Activated naive CD8-positive, alpha-beta T cell treated with anti-CD3 and anti-CD28 coated beads for 36 hours (primary cell): ENCODE measurements around the gene SH3GLB1. TPM values are rescaled to one million over a fixed set of nuclear protein-coding genes. Genes with fewer than 3 reads are reported as not detected.

Source experiments
- DNase-seq: peaks from one replicate; pipeline ENCODE4 v3.0.0; 2021
- H3K27ac Mint-ChIP-seq: one replicate; pipeline ENCODE4 v1.8.0; 2022; ENCODE audit warnings: mild to moderate bottlenecking, moderate library complexity, mixed read lengths
- H3K27me3 Mint-ChIP-seq: one replicate; pipeline ENCODE4 v1.8.0; 2022; ENCODE audit warnings: mild to moderate bottlenecking, mixed read lengths
- H3K36me3 Mint-ChIP-seq: one replicate; pipeline ENCODE4 v1.8.0; 2021; ENCODE audit warnings: mild to moderate bottlenecking, mixed read lengths
- H3K4me1 Mint-ChIP-seq: one replicate; pipeline ENCODE4 v1.8.0; 2021; ENCODE audit warnings: mixed read lengths
- H3K4me3 Mint-ChIP-seq: one replicate; pipeline ENCODE4 v1.8.0; 2022; ENCODE audit warnings: mild to moderate bottlenecking, moderate library complexity, mixed read lengths
- H3K9me3 Mint-ChIP-seq: one replicate; pipeline ENCODE4 v1.8.0; 2022; ENCODE audit warnings: mixed read lengths
- total RNA-seq, 2 experiments: library from RNA; stranded (reverse); gene quantifications; one replicate each; pipeline ENCODE4 v1.2.3, GENCODE V29; 2021

SH3GLB1 gene
- total RNA-seq, 2 experiments from 2014 or later: 49.7 to 52.7 TPM

GRCh38 chr1:86712088-86712860 is 7.9 kb downstream of the SH3GLB1 start:
- H3K27me3 Mint-ChIP-seq: no peaks in the 10 kb centered on the region
- H3K36me3 Mint-ChIP-seq: peaks cover 10% of the 10 kb centered on the region
- H3K9me3 Mint-ChIP-seq: no peaks in the 10 kb centered on the region
- no peak for DNase-seq
- H3K4me1 Mint-ChIP-seq: peaks cover 39% of the 10 kb centered on the region
- no peak overlapping the region for H3K27ac Mint-ChIP-seq
- H3K4me3 Mint-ChIP-seq: no peak overlapping the region

GRCh38 chr1:86713477-86713876 is 9.1 kb downstream of the SH3GLB1 start:
- no peak overlapping the region for H3K27ac Mint-ChIP-seq
- no peak overlapping the region for H3K4me3 Mint-ChIP-seq
- peaks cover 33% of the 10 kb centered on the region for H3K4me1 Mint-ChIP-seq

GRCh38 chr1:86714159-86714558 is 9.8 kb downstream of the SH3GLB1 start:
- H3K36me3 Mint-ChIP-seq: peaks cover 9% of the 10 kb centered on the region
- no peak for DNase-seq
- H3K9me3 Mint-ChIP-seq: no peaks in the 10 kb centered on the region
- no peaks in the 10 kb centered on the region for H3K27me3 Mint-ChIP-seq
- no peak overlapping the region for H3K4me3 Mint-ChIP-seq
- H3K4me1 Mint-ChIP-seq: peaks cover 30% of the 10 kb centered on the region
- H3K27ac Mint-ChIP-seq: peak overlapping the region; percentile 39

More at GRCh38 chr1:86713477-86713876, 9.1 kb downstream of the SH3GLB1 start:
- H3K36me3 Mint-ChIP-seq: peaks cover 5% of the 10 kb centered on the region
- H3K9me3 Mint-ChIP-seq: no peaks in the 10 kb centered on the region
- H3K27me3 Mint-ChIP-seq: no peaks in the 10 kb centered on the region
- DNase-seq: no peak

- H3K27ac Mint-ChIP-seq: peak overlapping the region; percentile 39
- no peak for DNase-seq
- H3K4me3 Mint-ChIP-seq: no peak overlapping the region
- peaks cover 27% of the 10 kb centered on the region for H3K4me1 Mint-ChIP-seq
- H3K9me3 Mint-ChIP-seq: no peaks in the 10 kb centered on the region
- no peaks in the 10 kb centered on the region for H3K27me3 Mint-ChIP-seq
- peaks cover 9% of the 10 kb centered on the region for H3K36me3 Mint-ChIP-seq
These were observed 10.3 kb downstream of the SH3GLB1 start for GRCh38 chr1:86714561-86715244.

- H3K27ac Mint-ChIP-seq: no peak overlapping the region
- H3K36me3 Mint-ChIP-seq: peaks cover 8% of the 10 kb centered on the region
- peaks cover 12% of the 10 kb centered on the region for H3K4me1 Mint-ChIP-seq
These were observed 14.4 kb downstream of the SH3GLB1 start for GRCh38 chr1:86718786-86719185.

GRCh38 chr1:86731416-86731815 is 27.0 kb downstream of the SH3GLB1 start:
- no peaks in the 10 kb centered on the region for H3K27me3 Mint-ChIP-seq
- H3K4me3 Mint-ChIP-seq: no peak overlapping the region
- peak overlapping the region; percentile 45 for H3K27ac Mint-ChIP-seq
- H3K36me3 Mint-ChIP-seq: peaks cover 7% of the 10 kb centered on the region
- no peak for DNase-seq
- H3K9me3 Mint-ChIP-seq: no peaks in the 10 kb centered on the region
- H3K4me1 Mint-ChIP-seq: peaks cover 5% of the 10 kb centered on the region

More at GRCh38 chr1:86718786-86719185, 14.4 kb downstream of the SH3GLB1 start:
- no peak for DNase-seq
- Mint-ChIP-seq H3K27me3 (no peaks in the 10 kb centered on the region), H3K9me3 (no peaks in the 10 kb centered on the region), H3K4me3 (no peak overlapping the region)

- Mint-ChIP-seq H3K4me3 (no peak overlapping the region), H3K27ac (no peak overlapping the region), H3K9me3 (no peaks in the 10 kb centered on the region), H3K36me3 (peaks cover 5% of the 10 kb centered on the region), H3K27me3 (no peaks in the 10 kb centered on the region), H3K4me1 (no peaks in the 10 kb centered on the region)
- no peak for DNase-seq
These were observed 29.0 kb downstream of the SH3GLB1 start for GRCh38 chr1:86733340-86733739.

GRCh38 chr1:86739648-86740509 is 35.5 kb downstream of the SH3GLB1 start:
- no peaks in the 10 kb centered on the region for H3K4me1 Mint-ChIP-seq
- no peaks in the 10 kb centered on the region for H3K27me3 Mint-ChIP-seq
- H3K27ac Mint-ChIP-seq: no peak overlapping the region
- H3K4me3 Mint-ChIP-seq: no peak overlapping the region
- no peak for DNase-seq
- no peaks in the 10 kb centered on the region for H3K9me3 Mint-ChIP-seq
- H3K36me3 Mint-ChIP-seq: peaks cover 8% of the 10 kb centered on the region

- no peaks in the 10 kb centered on the region for H3K9me3 Mint-ChIP-seq
- no peaks in the 10 kb centered on the region for H3K27me3 Mint-ChIP-seq
- no peak overlapping the region for H3K27ac Mint-ChIP-seq
- no peaks in the 10 kb centered on the region for H3K4me1 Mint-ChIP-seq
- H3K4me3 Mint-ChIP-seq: no peak overlapping the region
- DNase-seq: no peak
- peaks cover 7% of the 10 kb centered on the region for H3K36me3 Mint-ChIP-seq
These were observed 37.7 kb downstream of the SH3GLB1 start for GRCh38 chr1:86741947-86742572.

- no peak for DNase-seq
- Mint-ChIP-seq H3K4me3 (no peak overlapping the region), H3K36me3 (peaks cover 7% of the 10 kb centered on the region), H3K9me3 (no peaks in the 10 kb centered on the region), H3K27ac (no peak overlapping the region), H3K27me3 (no peaks in the 10 kb centered on the region), H3K4me1 (peaks cover 12% of the 10 kb centered on the region)
These were observed 42.9 kb downstream of the SH3GLB1 start for GRCh38 chr1:86747304-86747703.

- Mint-ChIP-seq H3K27me3 (no peaks in the 10 kb centered on the region), H3K9me3 (no peaks in the 10 kb centered on the region), H3K36me3 (peaks cover 7% of the 10 kb centered on the region), H3K4me3 (no peak overlapping the region), H3K27ac (no peak overlapping the region), H3K4me1 (peaks cover 12% of the 10 kb centered on the region)
- DNase-seq: no peak
These were observed 44.4 kb downstream of the SH3GLB1 start for GRCh38 chr1:86748622-86749373.

GRCh38 chr1:86750076-86750475 is 45.7 kb downstream of the SH3GLB1 start:
- no peak overlapping the region for H3K4me3 Mint-ChIP-seq
- peaks cover 4% of the 10 kb centered on the region for H3K36me3 Mint-ChIP-seq
- no peaks in the 10 kb centered on the region for H3K27me3 Mint-ChIP-seq
- H3K9me3 Mint-ChIP-seq: no peaks in the 10 kb centered on the region
- H3K27ac Mint-ChIP-seq: no peak overlapping the region
- H3K4me1 Mint-ChIP-seq: peaks cover 14% of the 10 kb centered on the region
- no peak for DNase-seq

GRCh38 chr1:86750530-86750929 is 46.2 kb downstream of the SH3GLB1 start:
- H3K27ac Mint-ChIP-seq: no peak overlapping the region
- no peak for DNase-seq
- H3K4me1 Mint-ChIP-seq: peaks cover 14% of the 10 kb centered on the region
- no peak overlapping the region for H3K4me3 Mint-ChIP-seq
- H3K9me3 Mint-ChIP-seq: no peaks in the 10 kb centered on the region
- no peaks in the 10 kb centered on the region for H3K27me3 Mint-ChIP-seq
- H3K36me3 Mint-ChIP-seq: peaks cover 4% of the 10 kb centered on the region

- Mint-ChIP-seq H3K9me3 (no peaks in the 10 kb centered on the region), H3K4me3 (no peak overlapping the region), H3K27me3 (no peaks in the 10 kb centered on the region), H3K27ac (no peak overlapping the region), H3K4me1 (peaks cover 14% of the 10 kb centered on the region), H3K36me3 (no peaks in the 10 kb centered on the region)
- DNase-seq: no peak
These were observed 47.5 kb downstream of the SH3GLB1 start for GRCh38 chr1:86751923-86752322.
